HL-60 (cell line): Measurements from ENCODE around the gene CCNY.

Source experiments
- GABPA ChIP-seq: IDR thresholded peaks from 2 replicates; pipeline ENCODE4 v1.6.1; 2012; ENCODE audit warnings: low read depth
- POLR2AphosphoS5 ChIP-seq: IDR thresholded peaks from 2 replicates; pipeline ENCODE4 v1.6.1; 2012; ENCODE audit warnings: low read depth
- SPI1 ChIP-seq: IDR thresholded peaks from 2 replicates; pipeline ENCODE4 v1.6.1; 2012; ENCODE audit warnings: low read depth, mild to moderate bottlenecking, borderline replicate concordance
- TF ChIP-seq, protein P1 (sequence below): IDR thresholded peaks from one replicate; pipeline ENCODE4 v1.5.1; 2011; ENCODE audit warnings: low read length, control low read depth, inconsistent platforms; ENCODE audit not compliant: insufficient read depth
- TF ChIP-seq, protein P2 (sequence below): IDR thresholded peaks from 2 replicates; pipeline ENCODE4 v1.6.1; 2012; ENCODE audit warnings: low read depth; ENCODE audit not compliant: insufficient replicate concordance

DNA sequence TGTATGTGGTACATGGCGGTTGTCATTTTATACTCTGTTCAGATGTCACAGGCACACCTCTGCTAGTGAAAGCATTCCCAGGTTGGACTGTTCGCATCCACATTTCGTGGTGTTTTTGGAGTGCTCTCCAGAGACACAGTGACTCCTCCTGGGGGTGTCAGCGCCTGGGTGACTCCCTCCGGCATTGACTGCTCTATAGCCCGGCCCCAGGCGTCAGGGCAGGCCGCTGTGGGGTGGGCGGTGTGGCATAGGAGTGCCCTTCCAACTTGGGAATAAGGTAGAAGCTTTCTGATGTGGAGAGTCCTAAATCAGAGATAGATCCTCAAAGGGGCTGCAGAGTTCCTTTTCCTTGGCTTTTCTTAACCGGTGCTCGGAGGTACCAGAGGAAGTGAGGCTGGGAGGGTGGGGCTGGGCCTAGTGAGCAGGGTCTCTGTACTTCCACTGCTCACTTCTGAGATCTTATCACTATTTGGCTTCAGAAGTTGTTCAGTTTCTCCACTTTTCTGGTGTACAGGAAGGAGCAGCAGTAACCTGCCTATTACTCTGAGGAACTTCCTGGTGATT lies 32.3 kb downstream of the CCNY start:
- TF ChIP-seq, protein P1, sequence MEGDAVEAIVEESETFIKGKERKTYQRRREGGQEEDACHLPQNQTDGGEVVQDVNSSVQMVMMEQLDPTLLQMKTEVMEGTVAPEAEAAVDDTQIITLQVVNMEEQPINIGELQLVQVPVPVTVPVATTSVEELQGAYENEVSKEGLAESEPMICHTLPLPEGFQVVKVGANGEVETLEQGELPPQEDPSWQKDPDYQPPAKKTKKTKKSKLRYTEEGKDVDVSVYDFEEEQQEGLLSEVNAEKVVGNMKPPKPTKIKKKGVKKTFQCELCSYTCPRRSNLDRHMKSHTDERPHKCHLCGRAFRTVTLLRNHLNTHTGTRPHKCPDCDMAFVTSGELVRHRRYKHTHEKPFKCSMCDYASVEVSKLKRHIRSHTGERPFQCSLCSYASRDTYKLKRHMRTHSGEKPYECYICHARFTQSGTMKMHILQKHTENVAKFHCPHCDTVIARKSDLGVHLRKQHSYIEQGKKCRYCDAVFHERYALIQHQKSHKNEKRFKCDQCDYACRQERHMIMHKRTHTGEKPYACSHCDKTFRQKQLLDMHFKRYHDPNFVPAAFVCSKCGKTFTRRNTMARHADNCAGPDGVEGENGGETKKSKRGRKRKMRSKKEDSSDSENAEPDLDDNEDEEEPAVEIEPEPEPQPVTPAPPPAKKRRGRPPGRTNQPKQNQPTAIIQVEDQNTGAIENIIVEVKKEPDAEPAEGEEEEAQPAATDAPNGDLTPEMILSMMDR, result no peak
- no peak for TF ChIP-seq GABPA
- TF ChIP-seq, protein P2, sequence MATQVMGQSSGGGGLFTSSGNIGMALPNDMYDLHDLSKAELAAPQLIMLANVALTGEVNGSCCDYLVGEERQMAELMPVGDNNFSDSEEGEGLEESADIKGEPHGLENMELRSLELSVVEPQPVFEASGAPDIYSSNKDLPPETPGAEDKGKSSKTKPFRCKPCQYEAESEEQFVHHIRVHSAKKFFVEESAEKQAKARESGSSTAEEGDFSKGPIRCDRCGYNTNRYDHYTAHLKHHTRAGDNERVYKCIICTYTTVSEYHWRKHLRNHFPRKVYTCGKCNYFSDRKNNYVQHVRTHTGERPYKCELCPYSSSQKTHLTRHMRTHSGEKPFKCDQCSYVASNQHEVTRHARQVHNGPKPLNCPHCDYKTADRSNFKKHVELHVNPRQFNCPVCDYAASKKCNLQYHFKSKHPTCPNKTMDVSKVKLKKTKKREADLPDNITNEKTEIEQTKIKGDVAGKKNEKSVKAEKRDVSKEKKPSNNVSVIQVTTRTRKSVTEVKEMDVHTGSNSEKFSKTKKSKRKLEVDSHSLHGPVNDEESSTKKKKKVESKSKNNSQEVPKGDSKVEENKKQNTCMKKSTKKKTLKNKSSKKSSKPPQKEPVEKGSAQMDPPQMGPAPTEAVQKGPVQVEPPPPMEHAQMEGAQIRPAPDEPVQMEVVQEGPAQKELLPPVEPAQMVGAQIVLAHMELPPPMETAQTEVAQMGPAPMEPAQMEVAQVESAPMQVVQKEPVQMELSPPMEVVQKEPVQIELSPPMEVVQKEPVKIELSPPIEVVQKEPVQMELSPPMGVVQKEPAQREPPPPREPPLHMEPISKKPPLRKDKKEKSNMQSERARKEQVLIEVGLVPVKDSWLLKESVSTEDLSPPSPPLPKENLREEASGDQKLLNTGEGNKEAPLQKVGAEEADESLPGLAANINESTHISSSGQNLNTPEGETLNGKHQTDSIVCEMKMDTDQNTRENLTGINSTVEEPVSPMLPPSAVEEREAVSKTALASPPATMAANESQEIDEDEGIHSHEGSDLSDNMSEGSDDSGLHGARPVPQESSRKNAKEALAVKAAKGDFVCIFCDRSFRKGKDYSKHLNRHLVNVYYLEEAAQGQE, result no peak
- TF ChIP-seq POLR2AphosphoS5, result no peak
- TF ChIP-seq SPI1, result no peak
